Activated T-helper 1 cell treated with anti-CD3 and anti-CD28 coated beads, Interleukin-12 subunit alpha, Interleukin-12 subunit beta, Interleukin-2, Interleukin-4 antibody, amounts not matched to agents 30 ng/mL and 10 ng/mL and 1 ng/mL, durations not matched to agents 14 hours and 24 hours and 36 hours (primary cell): Measurements from ENCODE around the gene MKNK1. TPM values are rescaled to one million over a fixed set of nuclear protein-coding genes. Genes with fewer than 3 reads are reported as not detected.

Experiments used
- DNase-seq: peaks from one replicate; pipeline ENCODE4 v3.0.0; 2021; ENCODE audit warnings: low spot score
- H3K27ac Mint-ChIP-seq: one replicate; pipeline ENCODE4 v1.8.0; 2021; ENCODE audit warnings: mild to moderate bottlenecking, mixed read lengths
- H3K27me3 Mint-ChIP-seq: one replicate; pipeline ENCODE4 v1.8.0; 2022; ENCODE audit warnings: mild to moderate bottlenecking, moderate library complexity, mixed read lengths; ENCODE audit not compliant: insufficient read depth
- H3K36me3 Mint-ChIP-seq: one replicate; pipeline ENCODE4 v1.8.0; 2021; ENCODE audit warnings: low read depth, mixed read lengths
- H3K4me1 Mint-ChIP-seq: one replicate; pipeline ENCODE4 v1.8.0; 2021; ENCODE audit warnings: low read depth, mixed read lengths
- H3K4me3 Mint-ChIP-seq: one replicate; pipeline ENCODE4 v1.8.0; 2021; ENCODE audit warnings: mild to moderate bottlenecking, moderate library complexity, mixed read lengths
- H3K9me3 Mint-ChIP-seq: one replicate; pipeline ENCODE4 v1.8.0; 2021; ENCODE audit warnings: mixed read lengths
- intact Hi-C: fragments of 100-400 bp; cut with micrococcal nuclease; formaldehyde crosslinking; loops from one replicate; pipeline ENCODE4 v1.15.1; 2024
- total RNA-seq: library from RNA; stranded (reverse); gene quantifications from 2 replicates; pipeline ENCODE4 v1.2.3, GENCODE V29; 2022

The MKNK1 gene
- total RNA-seq, 1 donor from 2014 or later: 48.7 TPM

DNA sequence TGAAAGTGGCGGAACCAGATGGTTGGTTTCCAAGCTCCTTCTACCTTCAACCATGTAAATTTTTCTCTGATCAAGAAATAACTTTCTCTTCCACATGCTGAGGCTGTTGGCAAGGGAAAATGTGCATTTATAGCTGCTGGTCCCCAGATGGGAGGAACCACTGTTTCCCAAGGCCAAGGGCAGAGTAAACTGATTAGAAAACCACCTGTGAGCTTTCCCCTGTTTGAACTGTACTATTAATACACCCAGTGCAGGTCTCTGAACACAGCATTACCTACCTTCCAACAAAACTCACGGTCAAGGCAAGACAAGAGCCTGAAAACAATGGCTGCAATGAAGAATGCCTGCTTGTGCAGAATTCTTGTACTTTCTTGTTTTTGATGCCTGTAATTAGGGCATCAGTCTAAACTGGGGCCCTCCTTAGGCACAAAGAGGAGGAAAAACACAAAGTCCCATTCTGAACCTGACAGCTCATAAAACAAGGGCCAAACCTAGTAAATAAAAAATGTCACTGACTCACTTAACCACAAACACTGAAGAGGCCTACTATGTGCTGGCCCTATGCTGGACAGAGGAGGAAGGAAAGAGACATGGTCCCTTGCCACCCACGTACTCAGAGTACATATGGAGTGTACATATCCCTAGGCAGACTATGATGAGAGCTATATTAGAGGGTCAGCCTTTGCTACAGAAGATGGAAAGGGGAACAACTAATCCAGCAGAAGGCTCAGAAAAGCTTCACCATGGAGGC is 2.6 kb downstream of the MKNK1 start:
- H3K36me3 Mint-ChIP-seq: peaks cover 30% of the 10 kb centered on the region
- H3K4me3 Mint-ChIP-seq: peak overlapping the region; percentile 69
- intact Hi-C loops: loop anchor here (5.0 kb wide), 1 partner anchor 69 kb away; no protein-coding TSS in a partner anchor
- no peaks in the 10 kb centered on the region for H3K9me3 Mint-ChIP-seq
- no peak for DNase-seq
- peaks cover 89% of the 10 kb centered on the region for H3K4me1 Mint-ChIP-seq
- H3K27me3 Mint-ChIP-seq: no peaks in the 10 kb centered on the region
- peak overlapping the region; percentile 25 for H3K27ac Mint-ChIP-seq

- H3K9me3 Mint-ChIP-seq: no peaks in the 10 kb centered on the region
- intact Hi-C loops: no loop called here
- H3K27me3 Mint-ChIP-seq: no peaks in the 10 kb centered on the region
- no peak overlapping the region for H3K27ac Mint-ChIP-seq
- peaks cover 91% of the 10 kb centered on the region for H3K4me1 Mint-ChIP-seq
- DNase-seq: no peak
- H3K36me3 Mint-ChIP-seq: peaks cover 35% of the 10 kb centered on the region
- H3K4me3 Mint-ChIP-seq: no peak overlapping the region
Measured at GRCh38 chr1:46599059-46599970, 4.8 kb downstream of the MKNK1 start.

DNA sequence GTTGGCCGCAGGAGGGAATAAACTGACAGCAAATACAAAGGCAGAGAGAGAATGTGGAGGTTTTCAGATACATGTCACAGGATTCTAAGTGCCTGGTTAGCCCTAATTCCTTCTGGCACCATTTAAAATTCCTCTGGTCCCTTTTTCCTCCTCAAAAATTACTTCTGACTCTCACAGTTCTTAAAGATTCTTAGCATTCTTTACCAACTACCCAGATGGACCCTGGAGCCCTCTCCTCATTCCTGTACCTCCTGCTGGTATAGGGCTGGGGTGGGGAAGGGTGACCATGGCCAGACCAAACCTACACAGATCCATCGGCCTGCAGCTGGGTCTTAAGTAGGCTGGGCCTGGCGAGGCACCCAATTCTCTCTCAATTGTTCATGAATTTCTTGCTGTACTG is 7.2 kb downstream of the MKNK1 start:
- H3K27ac Mint-ChIP-seq: no peak overlapping the region
- H3K4me3 Mint-ChIP-seq: no peak overlapping the region
- intact Hi-C loops: no loop called here
- no peaks in the 10 kb centered on the region for H3K9me3 Mint-ChIP-seq
- H3K27me3 Mint-ChIP-seq: no peaks in the 10 kb centered on the region
- peaks cover 54% of the 10 kb centered on the region for H3K36me3 Mint-ChIP-seq
- no peak for DNase-seq
- peaks cover 92% of the 10 kb centered on the region for H3K4me1 Mint-ChIP-seq

DNA sequence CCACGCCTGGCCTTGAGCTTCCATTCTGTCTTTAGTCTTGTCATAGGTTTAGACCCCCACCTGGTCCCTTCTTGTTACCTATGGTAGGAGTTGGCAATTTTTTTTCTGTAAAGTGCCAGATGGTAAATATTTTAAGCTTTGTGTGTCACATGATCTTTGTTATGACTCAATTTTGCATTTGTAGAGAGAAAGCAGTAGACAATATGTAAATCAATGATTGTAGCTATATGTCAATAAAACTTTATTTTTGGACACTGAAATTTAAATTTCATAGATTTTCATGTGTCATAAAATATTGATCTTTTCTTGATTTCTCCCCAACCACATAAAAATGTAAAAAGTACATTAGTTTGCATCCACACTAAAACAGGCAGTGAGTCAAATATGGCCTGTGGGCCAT is 8.0 kb downstream of the MKNK1 start:
- H3K27ac Mint-ChIP-seq: peak overlapping the region; percentile 29
- H3K4me3 Mint-ChIP-seq: no peak overlapping the region
- peaks cover 53% of the 10 kb centered on the region for H3K36me3 Mint-ChIP-seq
- no peak for DNase-seq
- intact Hi-C loops: no loop called here
- H3K9me3 Mint-ChIP-seq: no peaks in the 10 kb centered on the region
- peaks cover 92% of the 10 kb centered on the region for H3K4me1 Mint-ChIP-seq
- H3K27me3 Mint-ChIP-seq: no peaks in the 10 kb centered on the region

- Mint-ChIP-seq H3K27me3 (no peaks in the 10 kb centered on the region), H3K4me3 (peak overlapping the region; percentile 26), H3K36me3 (peaks cover 58% of the 10 kb centered on the region), H3K9me3 (peaks cover under 1% of the 10 kb centered on the region), H3K4me1 (peaks cover 87% of the 10 kb centered on the region), H3K27ac (peak overlapping the region; percentile 36)
- DNase-seq: no peak
- intact Hi-C loops: loop anchor here (1.0 kb wide), 1 partner anchor 14 kb away; no protein-coding TSS in a partner anchor
Measured at GRCh38 chr1:46595127-46595526, 8.9 kb downstream of the MKNK1 start.

DNA sequence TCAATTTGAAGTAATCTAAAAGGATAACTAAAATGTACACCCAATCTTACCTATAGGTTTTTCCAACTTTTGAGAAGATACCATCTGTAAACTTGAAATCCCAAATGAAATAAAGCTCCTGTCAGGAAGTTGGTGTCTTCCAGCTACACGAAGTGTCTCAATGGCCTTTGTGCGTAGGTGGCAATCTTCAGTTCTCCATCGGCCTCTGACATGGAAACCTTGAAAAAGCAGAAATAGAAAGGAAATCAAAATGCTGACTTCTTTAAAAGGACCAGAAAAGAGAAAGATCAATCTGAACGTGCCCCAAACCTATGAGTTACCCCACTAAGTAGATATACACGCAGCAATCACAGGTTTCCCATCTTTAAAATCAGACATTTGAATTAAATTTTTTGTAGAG is 10.0 kb downstream of the MKNK1 start:
- H3K4me3 Mint-ChIP-seq: peak overlapping the region; percentile 27
- no peaks in the 10 kb centered on the region for H3K27me3 Mint-ChIP-seq
- peaks cover 12% of the 10 kb centered on the region for H3K9me3 Mint-ChIP-seq
- intact Hi-C loops: no loop called here
- peak overlapping the region; percentile 45 for H3K27ac Mint-ChIP-seq
- H3K36me3 Mint-ChIP-seq: peaks cover 64% of the 10 kb centered on the region
- H3K4me1 Mint-ChIP-seq: peaks cover 76% of the 10 kb centered on the region
- DNase-seq: no peak

DNA sequence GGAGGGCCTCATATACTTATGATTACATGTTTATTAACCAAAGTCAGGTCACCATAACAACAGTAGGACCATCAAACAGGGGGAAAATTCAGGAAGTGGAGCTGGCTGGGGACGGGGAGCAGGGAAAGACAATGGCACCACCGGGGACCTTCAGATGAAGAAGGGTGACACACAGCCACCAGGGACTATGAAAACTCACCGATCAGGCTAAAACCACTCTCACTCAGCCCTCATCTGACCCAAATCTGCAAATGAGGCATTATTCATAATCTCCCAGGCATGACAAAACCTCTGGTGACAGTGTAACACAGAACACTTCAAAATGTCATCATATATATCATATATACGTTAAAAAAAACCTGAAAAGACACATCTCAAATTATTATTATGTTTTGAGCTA is 11.2 kb downstream of the MKNK1 start:
- peaks cover 64% of the 10 kb centered on the region for H3K4me1 Mint-ChIP-seq
- no peaks in the 10 kb centered on the region for H3K27me3 Mint-ChIP-seq
- peaks cover 15% of the 10 kb centered on the region for H3K9me3 Mint-ChIP-seq

DNA sequence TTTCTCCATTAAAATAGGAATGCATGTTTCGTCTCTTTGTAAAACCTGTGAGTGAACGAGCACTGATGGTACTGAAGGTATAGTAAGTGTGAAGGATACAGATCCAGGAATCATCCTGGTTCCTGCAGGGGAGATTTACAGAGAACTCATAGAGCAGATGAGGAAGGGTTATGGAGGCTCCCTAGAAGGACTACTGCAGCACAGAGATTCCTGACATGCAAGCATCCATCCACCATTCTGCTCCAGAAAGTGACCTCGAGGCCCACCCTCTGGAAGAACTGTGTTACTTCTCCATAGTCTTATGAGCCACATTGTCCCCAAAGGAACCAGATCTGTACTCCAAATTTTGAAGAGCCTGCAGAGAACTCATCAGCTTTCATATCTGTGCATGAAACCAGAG is 14.5 kb downstream of the MKNK1 start:
- Mint-ChIP-seq H3K4me1 (peaks cover 31% of the 10 kb centered on the region), H3K27me3 (no peaks in the 10 kb centered on the region), H3K27ac (no peak overlapping the region), H3K36me3 (peaks cover 57% of the 10 kb centered on the region), H3K9me3 (peaks cover 15% of the 10 kb centered on the region), H3K4me3 (no peak overlapping the region)
- no peak for DNase-seq
- intact Hi-C loops: no loop called here

More for the DNA sequence above, 11.2 kb downstream of the MKNK1 start:
- no peak for DNase-seq
- Mint-ChIP-seq H3K4me3 (no peak overlapping the region), H3K27ac (no peak overlapping the region), H3K36me3 (peaks cover 69% of the 10 kb centered on the region)
- intact Hi-C loops: no loop called here

DNA sequence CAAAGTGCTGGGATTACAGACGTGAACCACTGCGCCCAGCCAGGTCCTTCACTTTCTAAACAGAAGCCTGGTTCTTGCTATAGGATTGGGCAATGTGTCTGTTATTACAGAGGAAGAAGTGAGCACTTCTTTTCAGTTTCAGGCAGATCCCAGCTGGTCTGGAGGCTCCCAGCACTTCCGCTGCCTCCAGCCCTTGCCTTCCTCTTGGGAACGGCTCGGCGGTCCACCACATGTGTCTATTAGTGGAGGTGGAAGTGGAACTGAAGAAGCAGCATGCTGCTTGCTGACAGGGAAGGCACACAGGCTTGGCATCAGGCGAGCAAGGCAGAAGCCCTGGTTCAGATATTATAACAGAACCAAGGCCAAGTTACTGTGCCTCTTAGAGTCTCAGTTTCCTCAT is 17.0 kb downstream of the MKNK1 start:
- H3K9me3 Mint-ChIP-seq: peaks cover 15% of the 10 kb centered on the region
- H3K4me3 Mint-ChIP-seq: no peak overlapping the region
- H3K4me1 Mint-ChIP-seq: peaks cover 34% of the 10 kb centered on the region
- peaks cover 51% of the 10 kb centered on the region for H3K36me3 Mint-ChIP-seq
- H3K27me3 Mint-ChIP-seq: no peaks in the 10 kb centered on the region
- no peak overlapping the region for H3K27ac Mint-ChIP-seq
- no peak for DNase-seq
- intact Hi-C loops: no loop called here

DNA sequence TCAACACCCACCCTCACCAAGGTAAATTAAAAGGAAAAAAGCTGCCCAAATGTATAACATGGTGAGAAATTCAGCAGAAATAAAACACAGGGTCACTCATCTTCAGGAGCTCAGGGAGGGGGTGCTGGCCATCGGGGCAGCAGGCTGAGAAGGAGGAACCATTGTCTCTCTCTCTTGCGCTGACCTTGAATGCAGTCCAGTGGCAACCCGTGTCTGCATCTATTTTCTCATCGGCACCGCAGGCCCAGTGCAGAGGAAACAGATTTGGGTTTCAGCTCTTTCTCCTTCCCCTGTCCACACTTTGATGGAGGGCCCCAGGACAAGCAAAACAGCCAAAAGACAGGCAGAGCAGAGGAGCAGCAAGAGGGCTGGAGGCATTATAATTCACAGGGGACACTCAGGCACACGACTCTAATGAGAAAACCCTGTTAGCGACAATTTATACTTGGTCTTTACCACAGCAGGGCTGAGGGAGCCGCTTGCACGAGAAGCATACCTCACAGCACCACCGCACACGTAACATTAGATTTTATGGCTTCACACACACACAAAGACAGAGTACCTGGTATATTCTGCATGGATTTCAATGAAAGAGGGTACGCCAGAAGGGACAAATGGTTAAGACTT is 18.6 kb downstream of the MKNK1 start:
- Mint-ChIP-seq H3K9me3 (peaks cover 15% of the 10 kb centered on the region), H3K27ac (no peak overlapping the region), H3K36me3 (peaks cover 43% of the 10 kb centered on the region), H3K27me3 (no peaks in the 10 kb centered on the region), H3K4me1 (peaks cover 34% of the 10 kb centered on the region), H3K4me3 (no peak overlapping the region)
- intact Hi-C loops: no loop called here
- no peak for DNase-seq

GRCh38 chr1:46583494-46583893 is 20.6 kb downstream of the MKNK1 start:
- no peaks in the 10 kb centered on the region for H3K27me3 Mint-ChIP-seq
- peaks cover 38% of the 10 kb centered on the region for H3K36me3 Mint-ChIP-seq
- H3K4me3 Mint-ChIP-seq: no peak overlapping the region
- peak overlapping the region; percentile 96 for H3K27ac Mint-ChIP-seq
- H3K4me1 Mint-ChIP-seq: peaks cover 48% of the 10 kb centered on the region
- H3K9me3 Mint-ChIP-seq: no peaks in the 10 kb centered on the region
- DNase-seq: no peak
- intact Hi-C loops: loop anchor here (5.0 kb wide), 1 partner anchor 84 kb away; the partner anchor contains the start of gene ATPAF1

GRCh38 chr1:46582972-46583371 is 21.1 kb downstream of the MKNK1 start:
- peaks cover 42% of the 10 kb centered on the region for H3K36me3 Mint-ChIP-seq
- no peaks in the 10 kb centered on the region for H3K27me3 Mint-ChIP-seq
- peaks cover 51% of the 10 kb centered on the region for H3K4me1 Mint-ChIP-seq
- intact Hi-C loops: loop anchor here (1.0 to 5.0 kb wide), 2 partner anchors 84 to 136 kb away; partner anchors contain the start of genes ATPAF1 and EFCAB14
- H3K9me3 Mint-ChIP-seq: no peaks in the 10 kb centered on the region
- H3K27ac Mint-ChIP-seq: peak overlapping the region; percentile 96
- peak overlapping the region; percentile 7 for H3K4me3 Mint-ChIP-seq
- no peak for DNase-seq
